A549 (cell line): ENCODE measurements around the gene F2RL3. TPM values are rescaled to one million over a fixed set of nuclear protein-coding genes. Genes with fewer than 3 reads are reported as not detected.

Experiments used
- ATAC-seq, 2 experiments: fragments of 200-7000 bp in 1 of 2; fragments of >200 bp in 1 of 2; cut with Nextera tagmentation in 1 of 2; cut with Tn5 transposase in 1 of 2; 3 replicates each; pipeline versions ENCODE4 v1.8.0 to v1.9.1; 2018 to 2020; ENCODE audit warnings: mild to moderate bottlenecking in 1 of 2, moderate library complexity in 1 of 2
- CTCF ChIA-PET: fragments of 300-600 bp; sonication (Branson Sonifier 250); formaldehyde crosslinking; extraction: SDS; loops from one replicate; lab custom pipeline; 2021; ENCODE audit warnings: antibody characterized with exemption, inconsistent platforms; lab: Yijun Ruan, JAX
- POLR2A ChIA-PET: fragments of 350-600 bp; formaldehyde crosslinking; extraction: SDS; loops from one replicate; lab custom pipeline; 2021; ENCODE audit warnings: antibody characterized with exemption, inconsistent platforms; lab: Yijun Ruan, JAX
- DNase-seq, 2 experiments: peaks; one replicate each; pipeline versions ENCODE4 v3.0.0 to v3.0.0-alpha.2; 2011 to 2016; ENCODE audit warnings: low read depth in 1 of 2, low spot score in 1 of 2
- FAIRE-seq: peaks from 2 replicates; lab custom pipeline; 2011; peaks lifted over from hg19 to GRCh38; lab: Jason Lieb, UNC
- H3K27ac ChIP-seq, 2 experiments: fragments of >200 bp; sonication (Bioruptor Twin); formaldehyde crosslinking; 3 replicates each; pipeline ENCODE4 v1.5.1; 2016 to 2017
- H3K4me1 ChIP-seq: fragments of >200 bp; sonication (Bioruptor Twin); formaldehyde crosslinking; 3 replicates; pipeline ENCODE4 v1.6.1; 2016
- H3K4me2 ChIP-seq: fragments of >200 bp; sonication (Bioruptor Twin); formaldehyde crosslinking; 3 replicates; pipeline ENCODE4 v1.6.1; 2016
- H3K4me3 ChIP-seq: fragments of >200 bp; sonication (Bioruptor Twin); formaldehyde crosslinking; 3 replicates; pipeline ENCODE4 v1.5.1; 2016
- H3K9me3 ChIP-seq: fragments of >200 bp; sonication (Bioruptor Twin); formaldehyde crosslinking; 3 replicates; pipeline ENCODE4 v1.6.1; 2016
- ATOH8 ChIP-seq: fragments of 250-450 bp; sonication (Bioruptor Pico); IDR thresholded peaks from 2 replicates; pipeline ENCODE4 v1.5.0; 2020; ENCODE audit warnings: low read depth, mild to moderate bottlenecking, moderate library complexity
- BHLHE40 ChIP-seq: IDR thresholded peaks from 2 replicates; pipeline ENCODE4 v1.6.1; 2012; ENCODE audit warnings: low read depth, low read length, inconsistent platforms
- CHD2 ChIP-seq: fragments of 150-350 bp; IDR thresholded peaks from 2 replicates; pipeline ENCODE4 v1.6.1; 2014; ENCODE audit warnings: low read length; ENCODE audit not compliant: partially characterized antibody
- EHMT2 ChIP-seq: fragments of 200-600 bp; sonication (generic); IDR thresholded peaks from 2 replicates; pipeline ENCODE4 v1.6.1; 2016; ENCODE audit warnings: antibody characterized with exemption, low read depth, mild to moderate bottlenecking, moderate library complexity
- ELK1 ChIP-seq: fragments of 150-350 bp; IDR thresholded peaks from 2 replicates; pipeline ENCODE4 v1.6.1; 2014; ENCODE audit warnings: low read depth, mild to moderate bottlenecking, low read length
- EP300 ChIP-seq, 2 experiments: fragments of >200 bp; sonication (Bioruptor Twin); formaldehyde crosslinking; IDR thresholded peaks; 2 replicates in 1 of 2; 3 replicates in 1 of 2; pipeline ENCODE4 v1.6.1; 2016 to 2017
- FOSB ChIP-seq: fragments of 250-450 bp; sonication (Bioruptor Pico); IDR thresholded peaks from 2 replicates; pipeline ENCODE4 v1.5.0; 2020; ENCODE audit warnings: mild to moderate bottlenecking, moderate library complexity
- FOSL2 ChIP-seq, 2 experiments: fragments of 450-650 bp in 1 of 2; fragments of >200 bp in 1 of 2; sonication (Bioruptor Twin) in 1 of 2; formaldehyde crosslinking; IDR thresholded peaks; 2 replicates each; pipeline versions ENCODE4 v1.5.0 to v1.6.1; 2016 to 2020; ENCODE audit warnings: mild to moderate bottlenecking in 1 of 2, moderate library complexity in 1 of 2
- GATA3 ChIP-seq: IDR thresholded peaks from 2 replicates; pipeline ENCODE4 v1.6.1; 2012; ENCODE audit warnings: borderline replicate concordance
- HEYL ChIP-seq: fragments of 250-450 bp; sonication (Bioruptor Pico); IDR thresholded peaks from 2 replicates; pipeline ENCODE4 v1.8.0; 2021; ENCODE audit warnings: mild to moderate bottlenecking, moderate library complexity
- HMGXB4 ChIP-seq: fragments of 250-450 bp; sonication (Bioruptor Pico); IDR thresholded peaks from 2 replicates; pipeline ENCODE4 v1.5.0; 2021; ENCODE audit warnings: mild to moderate bottlenecking, moderate library complexity, borderline replicate concordance
- HOXA7 ChIP-seq: fragments of 250-450 bp; sonication (Bioruptor Pico); IDR thresholded peaks from 2 replicates; pipeline ENCODE4 v1.5.0; 2020; ENCODE audit warnings: mild to moderate bottlenecking, moderate library complexity
- HOXB13 ChIP-seq: fragments of 250-450 bp; sonication (Bioruptor Pico); IDR thresholded peaks from 2 replicates; pipeline ENCODE4 v1.5.0; 2020; ENCODE audit warnings: low read depth, mild to moderate bottlenecking, moderate library complexity
- HOXB5 ChIP-seq: fragments of 250-450 bp; sonication (Bioruptor Pico); IDR thresholded peaks from 2 replicates; pipeline ENCODE4 v1.5.0; 2020; ENCODE audit warnings: mild to moderate bottlenecking, moderate library complexity
- JUNB ChIP-seq: fragments of >200 bp; sonication (Bioruptor Twin); formaldehyde crosslinking; IDR thresholded peaks from 2 replicates; pipeline ENCODE4 v1.6.1; 2016
- KDM1A ChIP-seq: fragments of 200-600 bp; sonication (generic); IDR thresholded peaks from 2 replicates; pipeline ENCODE4 v1.6.1; 2016; ENCODE audit warnings: low read depth, mild to moderate bottlenecking
- KDM5A ChIP-seq: fragments of 200-600 bp; sonication (generic); IDR thresholded peaks from 2 replicates; pipeline ENCODE4 v1.6.1; 2016; ENCODE audit warnings: antibody characterized with exemption, mild to moderate bottlenecking
- NFE2L2 ChIP-seq: fragments of 150-350 bp; conservative IDR thresholded peaks from 2 replicates; pipeline ENCODE4 v1.6.1; 2014; ENCODE audit warnings: low read length
- NPAS2 ChIP-seq: fragments of 250-450 bp; sonication (Bioruptor Pico); IDR thresholded peaks from 2 replicates; pipeline ENCODE4 v1.8.0; 2022; ENCODE audit warnings: mild to moderate bottlenecking, moderate library complexity, borderline replicate concordance
- PHF8 ChIP-seq: fragments of 200-600 bp; sonication (generic); IDR thresholded peaks from 2 replicates; pipeline ENCODE4 v1.6.1; 2016; ENCODE audit warnings: low read depth, mild to moderate bottlenecking, antibody characterized with exemption, moderate library complexity, borderline replicate concordance
- POLR2A ChIP-seq: IDR thresholded peaks from 2 replicates; pipeline ENCODE4 v1.6.1; 2012; ENCODE audit warnings: mild to moderate bottlenecking, low read length
- POLR2AphosphoS2 ChIP-seq: conservative IDR thresholded peaks from 2 replicates; pipeline ENCODE4 v1.6.1; 2012; ENCODE audit warnings: low read length, improper control_type of control experiment, inconsistent platforms
- RCOR1 ChIP-seq: fragments of 150-350 bp; IDR thresholded peaks from 2 replicates; pipeline ENCODE4 v1.6.1; 2014; ENCODE audit warnings: antibody characterized with exemption, low read length, low read depth
- SREBF2 ChIP-seq: fragments of 450-650 bp; IDR thresholded peaks from 2 replicates; pipeline ENCODE4 v1.6.1; 2014; ENCODE audit warnings: mild to moderate bottlenecking, moderate library complexity
- ZC3H11A ChIP-seq: fragments of 450-650 bp; IDR thresholded peaks from 2 replicates; pipeline ENCODE4 v1.6.1; 2014; ENCODE audit warnings: antibody characterized with exemption, mild to moderate bottlenecking
- ZFP36 ChIP-seq: fragments of 450-650 bp; IDR thresholded peaks from 2 replicates; pipeline ENCODE4 v1.6.1; 2014; ENCODE audit warnings: borderline replicate concordance; ENCODE audit not compliant: partially characterized antibody
- WGBS: methylation state at CpG from one replicate; pipeline ENCODE4 v1.1.6; 2017; ENCODE audit errors: missing lambda C conversion rate; 5-methylcytosine and 5-hydroxymethylcytosine counted together
- polyA plus RNA-seq, 4 experiments: library from polyadenylated mRNA; depleted of rRNA in 3 of 4; stranded (reverse); fragments of >200 nt; fragmentation: RNase III in 1 of 4; extraction: RNeasy Plus Mini Kit Qiagen cat#74134 plus additional on column Dnase treatment in 1 of 4; gene quantifications; 2 replicates in 3 of 4; 3 replicates in 1 of 4; pipeline ENCODE4 v1.2.3, GENCODE V29; 2011 to 2017

Gene F2RL3
- polyA plus RNA-seq, 2 of the 4 experiments (the other 2 are of a cell fraction), result not detected

GRCh38 chr19:16880884-16881554 lies 7.8 kb upstream of the F2RL3 start:
- DNase-seq (no peak), FAIRE-seq (no peak), ATAC-seq (no peak)
- Histone ChIP-seq H3K9me3 (peaks cover 28% of the 10 kb centered on the region), H3K4me1 (no peaks in the 10 kb centered on the region), H3K4me3 (no peak overlapping the region), H3K27ac (no peak overlapping the region), H3K4me2 (no peak overlapping the region)
- ChIA-PET CTCF (no interaction called here), POLR2A (no interaction called here)
- 84% methylated on average over 5 of the region's 8 CpGs for WGBS
- TF ChIP-seq HEYL (CRISPR knock-in tag) (no peak), RCOR1 (no peak), CHD2 (no peak), PHF8 (no peak), GATA3 (no peak), FOSB (no peak), HMGXB4 (no peak), ATOH8 (no peak), HOXB5 (CRISPR knock-in tag) (no peak), SREBF2 (no peak), KDM1A (no peak)

- CTCF ChIA-PET, result no interaction called here
- TF ChIP-seq KDM5A (no peak), POLR2A (no peak), ZC3H11A (no peak), FOSL2 (IDR thresholded peaks at IDR 0.05) (no peak), FOSL2 (CRISPR knock-in tag; IDR thresholded peaks at IDR 0.05) (no peak), EHMT2 (no peak), NPAS2 (CRISPR knock-in tag) (no peak), EP300 (IDR thresholded peaks at IDR 0.05) (no peak), PHF8 (no peak), BHLHE40 (no peak), ELK1 (no peak), NFE2L2 (no peak), HMGXB4 (no peak), ZFP36 (no peak), GATA3 (no peak), HOXB5 (CRISPR knock-in tag) (no peak), HOXA7 (no peak), POLR2AphosphoS2 (no peak), HOXB13 (CRISPR knock-in tag) (no peak), JUNB (no peak), ATOH8 (no peak)
- TF ChIP-seq, all 56 proteins: peak for 0
- no peak for FAIRE-seq
- Histone ChIP-seq H3K4me1 (no peaks in the 10 kb centered on the region), H3K27ac (no peak overlapping the region), H3K4me3 (no peak overlapping the region), H3K9me3 (peaks cover 28% of the 10 kb centered on the region), H3K4me2 (no peak overlapping the region)
- 79% methylated on average over 3 of the region's 3 CpGs for WGBS
- POLR2A ChIA-PET, result no interaction called here
- no peak for ATAC-seq
- DNase-seq, result peak in 1 of 2 experiments; percentile 53
These were observed 6.7 kb upstream of the F2RL3 start for GRCh38 chr19:16882146-16882545.
